AG10803 (cell line): ENCODE measurements around the gene ZRANB1.

Experiments used
- DNase-seq: peaks from one replicate; pipeline ENCODE4 v3.0.0; 2010; ENCODE audit warnings: low read depth
- H3K4me3 ChIP-seq: 2 replicates; pipeline ENCODE4 v1.5.1; 2011; ENCODE audit warnings: mild to moderate bottlenecking, low read length, control low read depth
- TF ChIP-seq, protein P1 (sequence below): conservative IDR thresholded peaks from 2 replicates; pipeline ENCODE4 v1.5.1; 2011; ENCODE audit warnings: mild to moderate bottlenecking, low read length, control low read depth, inconsistent platforms

The ZRANB1 gene

DNA sequence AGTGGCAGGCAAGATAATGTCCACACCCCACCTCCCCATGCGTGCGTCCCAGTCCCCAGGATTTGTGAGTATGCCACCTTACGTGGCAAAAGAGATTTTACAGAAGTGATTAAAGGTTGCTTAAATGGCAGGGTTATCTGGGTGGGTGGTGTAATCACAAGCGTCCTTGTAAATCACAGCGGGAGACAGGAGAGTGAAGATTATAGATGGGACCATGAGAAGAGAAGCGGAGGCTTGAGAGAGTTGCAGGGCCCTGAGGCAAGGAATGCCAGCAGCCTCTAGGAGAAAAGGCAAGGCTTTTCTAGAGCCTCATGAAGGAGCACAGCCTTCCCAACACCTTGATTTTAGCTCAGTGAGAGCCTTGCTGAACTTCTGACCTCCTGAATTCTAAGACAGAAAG, 10.2 kb downstream of the ZRANB1 start:
- DNase-seq = no peak
- H3K4me3 ChIP-seq = no peak overlapping the region
- TF ChIP-seq, protein P1, sequence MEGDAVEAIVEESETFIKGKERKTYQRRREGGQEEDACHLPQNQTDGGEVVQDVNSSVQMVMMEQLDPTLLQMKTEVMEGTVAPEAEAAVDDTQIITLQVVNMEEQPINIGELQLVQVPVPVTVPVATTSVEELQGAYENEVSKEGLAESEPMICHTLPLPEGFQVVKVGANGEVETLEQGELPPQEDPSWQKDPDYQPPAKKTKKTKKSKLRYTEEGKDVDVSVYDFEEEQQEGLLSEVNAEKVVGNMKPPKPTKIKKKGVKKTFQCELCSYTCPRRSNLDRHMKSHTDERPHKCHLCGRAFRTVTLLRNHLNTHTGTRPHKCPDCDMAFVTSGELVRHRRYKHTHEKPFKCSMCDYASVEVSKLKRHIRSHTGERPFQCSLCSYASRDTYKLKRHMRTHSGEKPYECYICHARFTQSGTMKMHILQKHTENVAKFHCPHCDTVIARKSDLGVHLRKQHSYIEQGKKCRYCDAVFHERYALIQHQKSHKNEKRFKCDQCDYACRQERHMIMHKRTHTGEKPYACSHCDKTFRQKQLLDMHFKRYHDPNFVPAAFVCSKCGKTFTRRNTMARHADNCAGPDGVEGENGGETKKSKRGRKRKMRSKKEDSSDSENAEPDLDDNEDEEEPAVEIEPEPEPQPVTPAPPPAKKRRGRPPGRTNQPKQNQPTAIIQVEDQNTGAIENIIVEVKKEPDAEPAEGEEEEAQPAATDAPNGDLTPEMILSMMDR = no peak

DNA sequence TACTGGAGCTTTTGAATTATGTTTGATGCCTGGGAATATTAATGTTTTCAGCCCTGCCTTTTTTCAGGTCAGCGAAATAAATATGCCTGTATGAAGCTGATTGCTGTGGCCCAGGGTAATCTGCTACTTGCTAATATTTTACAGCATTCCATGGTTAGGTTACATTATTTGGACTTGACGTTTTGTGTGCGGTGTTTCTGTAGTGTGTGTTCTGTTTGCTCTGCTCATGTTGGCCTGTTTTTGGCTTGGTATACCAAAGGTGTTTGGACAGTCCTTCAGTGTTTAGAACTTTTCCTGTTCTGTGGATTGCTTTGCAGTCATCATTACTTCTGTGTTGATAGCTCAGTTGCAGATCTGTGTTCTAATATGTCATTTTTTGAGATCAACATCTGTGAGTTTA, 11.5 kb downstream of the ZRANB1 start:
- TF ChIP-seq, protein P1 = no peak

DNA sequence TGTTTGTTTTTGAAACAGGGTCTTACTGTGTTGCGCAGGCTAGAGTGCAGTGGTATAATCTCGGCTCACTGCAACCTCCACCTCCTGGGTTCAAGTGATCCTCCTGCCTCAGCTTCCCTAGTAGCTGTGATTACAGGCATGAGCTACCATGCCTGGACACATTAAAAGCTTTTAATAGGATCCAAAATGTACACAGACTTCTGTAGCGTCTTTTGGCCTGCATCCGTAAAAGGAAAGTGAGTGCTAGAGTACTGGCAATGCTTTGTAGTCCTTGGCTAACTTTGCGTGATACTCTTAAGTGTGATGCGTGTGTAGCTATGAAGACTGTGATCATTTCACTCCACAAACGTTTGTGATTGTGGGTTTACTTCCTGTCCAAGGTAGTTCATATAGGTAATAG, 13.3 kb downstream of the ZRANB1 start:
- peak; percentile 31 for DNase-seq
- no peak overlapping the region for H3K4me3 ChIP-seq
- TF ChIP-seq, protein P1 = no peak

More for the DNA sequence above, 11.5 kb downstream of the ZRANB1 start:
- DNase-seq = no peak
- H3K4me3 ChIP-seq = no peak overlapping the region

DNA sequence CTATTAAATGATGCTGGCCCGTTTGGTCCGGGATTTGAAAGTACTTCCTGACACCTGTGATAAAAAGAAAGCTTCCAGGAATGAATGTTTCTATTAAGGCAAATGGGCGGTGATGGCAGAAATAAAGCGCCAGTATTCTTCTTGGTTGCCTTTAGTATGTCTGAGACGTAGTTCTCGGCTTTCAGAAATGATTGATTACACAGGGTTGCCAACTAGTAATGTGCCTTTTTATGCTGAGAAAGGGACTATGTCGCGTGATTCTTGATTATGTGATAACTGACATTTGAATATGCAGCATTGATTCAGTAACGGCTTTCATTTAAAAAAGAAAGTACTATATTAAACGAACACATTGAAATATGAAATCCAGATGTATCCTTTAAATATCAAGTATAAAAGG, 13.9 kb downstream of the ZRANB1 start:
- TF ChIP-seq, protein P1 = no peak
- no peak for DNase-seq

DNA sequence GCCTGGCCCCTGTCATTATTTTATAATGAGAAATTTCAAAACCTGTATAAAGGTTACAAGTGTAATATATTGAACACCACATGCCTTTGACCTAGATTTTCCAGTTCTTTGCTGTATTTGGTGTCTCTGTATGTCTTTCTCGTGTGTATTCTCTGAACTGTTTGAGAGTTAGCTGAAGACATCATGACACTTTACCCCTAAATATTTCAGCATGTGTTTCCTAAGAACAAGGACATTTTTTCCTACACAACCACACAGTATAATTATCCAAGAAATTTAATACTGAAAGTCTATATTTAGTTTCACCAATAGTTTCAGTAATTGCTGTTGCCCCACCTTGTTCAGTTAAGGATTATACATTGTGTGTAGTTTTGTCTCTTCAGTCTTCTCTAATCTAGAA, 14.8 kb downstream of the ZRANB1 start:
- H3K4me3 ChIP-seq = no peak overlapping the region
- TF ChIP-seq, protein P1 = no peak
- no peak for DNase-seq

More for the DNA sequence above, 13.9 kb downstream of the ZRANB1 start:
- no peak overlapping the region for H3K4me3 ChIP-seq

DNA sequence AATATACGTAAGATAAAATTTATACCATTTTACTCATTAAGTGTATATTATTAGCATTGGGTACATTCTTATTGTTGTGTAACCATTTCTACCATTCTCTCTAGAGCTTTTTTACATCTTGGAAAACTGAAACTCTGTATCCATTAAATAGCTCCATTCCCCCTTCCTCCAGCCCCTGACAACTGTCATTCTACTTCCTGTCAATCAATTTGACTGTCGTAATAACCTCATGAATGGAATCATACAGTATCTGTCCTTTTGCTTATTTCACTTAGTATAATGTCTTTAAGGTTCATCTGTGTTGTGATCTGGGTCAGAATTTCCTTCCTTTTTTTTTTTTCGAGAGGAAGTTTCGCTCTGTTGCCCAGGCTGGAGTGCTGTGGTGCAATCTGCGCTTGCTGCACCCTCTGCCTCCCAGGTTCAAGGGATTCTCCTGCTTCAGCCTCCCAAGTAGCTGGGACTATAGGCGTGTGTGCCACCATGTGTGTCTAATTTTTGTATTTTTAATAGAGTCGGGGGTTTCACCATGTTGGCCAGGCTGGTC, 15.6 kb downstream of the ZRANB1 start:
- no peak overlapping the region for H3K4me3 ChIP-seq
- DNase-seq = no peak
- TF ChIP-seq, protein P1 = no peak

DNA sequence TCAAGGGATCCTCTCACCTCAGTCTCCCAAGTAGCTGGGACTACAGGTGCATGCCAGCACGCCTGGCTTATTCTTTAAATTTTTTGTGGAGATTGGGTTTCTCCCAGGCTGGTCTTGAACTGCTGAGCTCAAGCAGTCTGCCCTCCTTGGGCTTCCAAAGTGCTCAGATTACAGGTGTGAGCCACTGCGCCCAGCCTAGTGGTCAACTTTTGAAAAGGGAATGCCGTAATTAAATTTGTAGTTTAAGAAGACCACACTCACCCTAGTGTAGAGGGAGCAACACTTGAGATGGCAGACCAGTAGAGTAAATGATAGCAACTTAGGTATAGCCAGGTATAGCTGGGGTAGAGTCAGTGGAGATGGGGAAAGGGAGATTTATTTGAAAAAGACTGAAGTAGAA, 17.6 kb downstream of the ZRANB1 start:
- H3K4me3 ChIP-seq = no peak overlapping the region
- TF ChIP-seq, protein P1 = no peak
- no peak for DNase-seq
